GM21717 (cell line): ENCODE results near the gene NOXRED1.

ENCODE experiments used
- ATAC-seq: cut with Tn5 transposase; IDR thresholded peaks from one replicate; pipeline ENCODE4 v1.9.1; 2021; ENCODE audit warnings: mild to moderate bottlenecking, moderate library complexity; ENCODE audit not compliant: unreplicated experiment

The NOXRED1 gene

GRCh38 chr14:77347751-77348150, 75.6 kb downstream of the NOXRED1 start:
- no peak for ATAC-seq

DNA sequence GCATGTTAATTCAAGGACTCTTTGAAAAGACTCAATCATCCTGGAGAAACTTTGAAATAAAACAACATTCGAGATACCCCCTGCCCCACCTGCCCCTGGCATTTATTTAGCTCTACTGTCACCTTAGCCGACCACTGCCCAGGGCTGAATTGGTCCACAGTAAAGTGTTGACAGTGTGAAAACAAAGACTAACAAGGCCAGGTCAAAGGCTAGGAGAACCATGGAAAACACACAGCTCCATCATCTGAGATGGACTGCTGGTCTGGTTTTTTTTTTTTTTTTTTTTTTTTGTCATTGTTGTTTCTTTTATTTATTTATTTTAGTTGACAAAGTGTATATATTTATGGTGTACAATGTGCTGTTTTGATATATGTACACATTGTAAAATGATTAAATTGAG, 76.8 kb downstream of the NOXRED1 start:
- ATAC-seq: no peak

DNA sequence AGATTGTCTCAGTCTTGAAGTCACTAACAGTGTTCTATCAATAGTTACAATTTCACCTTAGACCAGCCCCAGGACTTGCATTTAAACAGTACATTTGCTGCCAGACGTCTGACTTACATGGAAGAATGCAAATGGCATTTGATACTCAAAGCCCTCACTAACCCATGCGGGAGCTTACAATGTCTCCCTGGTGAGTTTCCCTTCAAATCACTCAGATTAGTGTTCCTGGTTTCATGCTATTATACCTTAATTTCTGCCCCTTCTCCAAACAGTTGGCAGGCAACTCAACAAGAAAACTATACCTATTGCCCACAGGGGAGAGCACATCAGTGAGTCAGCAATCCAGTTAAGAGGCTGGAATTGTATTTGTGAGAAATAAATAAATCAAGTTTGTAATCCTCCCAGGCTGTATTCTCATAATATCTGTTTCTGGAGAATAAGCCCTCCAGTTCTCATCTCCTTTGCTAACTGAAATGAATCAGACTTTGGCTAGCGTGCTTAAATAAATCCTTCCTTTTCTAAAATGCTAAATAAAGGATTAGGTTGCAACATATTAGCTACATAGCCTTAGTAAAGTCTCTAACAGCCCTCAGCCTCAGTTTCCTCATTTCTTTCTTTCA, 78.8 kb downstream of the NOXRED1 start:
- no peak for ATAC-seq
